Activated B cell treated with CpG ODN at 0.5 μM for 24 hours (primary cell): ENCODE data around the gene TUBA4A. TPM values are rescaled to one million over a fixed set of nuclear protein-coding genes. Genes with fewer than 3 reads are reported as not detected.

ENCODE experiments used
- ATAC-seq: fragments of 200-7000 bp; cut with Tn5 transposase; one replicate; pipeline ENCODE4 v1.10.0; 2021; ENCODE audit warnings: low read depth, mild to moderate bottlenecking, moderate library complexity
- CTCF ChIA-PET: fragments of 350-600 bp; sonication (Branson Sonifier 250); formaldehyde crosslinking; loops from one replicate; lab custom pipeline; 2021; ENCODE audit warnings: antibody characterized with exemption; lab: Charles Lee
- POLR2A ChIA-PET: fragments of 350-600 bp; sonication (Branson Sonifier 250); formaldehyde crosslinking; loops from one replicate; lab custom pipeline; 2021; ENCODE audit warnings: antibody characterized with exemption; lab: Charles Lee
- DNase-seq: peaks from one replicate; pipeline ENCODE4 v3.0.0; 2022
- H3K27ac Mint-ChIP-seq: one replicate; pipeline ENCODE4 v1.8.0; 2020; ENCODE audit warnings: mixed read lengths
- H3K27me3 Mint-ChIP-seq: one replicate; pipeline ENCODE4 v1.8.0; 2021; ENCODE audit warnings: mixed read lengths
- H3K36me3 Mint-ChIP-seq: one replicate; pipeline ENCODE4 v1.8.0; 2021; ENCODE audit warnings: low read depth, mixed read lengths
- H3K4me1 Mint-ChIP-seq: one replicate; pipeline ENCODE4 v1.8.0; 2021; ENCODE audit warnings: mixed read lengths
- H3K4me3 Mint-ChIP-seq: one replicate; pipeline ENCODE4 v1.8.0; 2020; ENCODE audit warnings: mild to moderate bottlenecking, mixed read lengths
- H3K9me3 Mint-ChIP-seq: one replicate; pipeline ENCODE4 v1.8.0; 2020; ENCODE audit warnings: mixed read lengths
- CTCF ChIP-seq: fragments of 200-600 bp; IDR thresholded peaks from one replicate; pipeline ENCODE4 v1.8.0; 2022; ENCODE audit warnings: antibody characterized with exemption, mild to moderate bottlenecking
- intact Hi-C: fragments of 100-400 bp; cut with micrococcal nuclease; formaldehyde crosslinking; loops from one replicate; pipeline ENCODE4 v1.15.1; 2024
- total RNA-seq: library from RNA; stranded (reverse); gene quantifications from 2 replicates; pipeline ENCODE4 v1.2.3, GENCODE V29; 2022

The TUBA4A gene
- total RNA-seq, 1 donor from 2014 or later, result 184 TPM

DNA sequence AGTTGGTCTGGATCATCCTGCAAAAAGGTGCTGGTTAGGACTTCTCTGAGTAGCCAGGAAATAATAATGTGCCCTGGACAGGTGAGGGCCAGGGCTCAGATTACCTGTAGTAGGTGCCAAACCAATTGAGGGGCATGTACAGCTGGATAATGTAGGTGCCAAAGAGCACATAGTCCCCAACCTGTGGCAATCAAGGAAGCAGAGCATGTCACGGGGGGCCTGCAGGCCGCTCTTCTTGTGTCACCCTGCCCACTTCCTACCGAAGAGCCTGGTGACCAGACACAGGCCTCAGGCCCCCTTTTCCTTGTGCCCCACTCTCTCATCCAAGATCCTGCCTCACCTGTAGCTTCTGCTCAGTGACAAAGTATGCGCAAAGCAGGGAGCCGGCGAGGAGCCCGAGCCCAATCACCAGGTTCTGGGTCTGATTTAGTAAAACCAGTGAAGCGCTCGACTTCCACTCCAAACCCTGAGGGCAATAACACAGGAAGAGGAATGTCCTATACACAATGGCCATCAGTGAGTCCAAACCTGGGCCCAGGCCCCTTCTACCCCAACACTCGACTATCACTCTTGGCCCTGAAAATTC is 40.1 kb downstream of the TUBA4A start:
- H3K9me3 Mint-ChIP-seq, result no peaks in the 10 kb centered on the region
- no peak overlapping the region for H3K27ac Mint-ChIP-seq
- H3K4me3 Mint-ChIP-seq, result no peak overlapping the region
- no peak for TF ChIP-seq CTCF
- CTCF ChIA-PET, result interaction anchor here (1.3 to 1.4 kb wide), 2 partner anchors 54 to 81 kb away, joined by 4 read pairs; no protein-coding TSS in a partner anchor
- ATAC-seq (no peak), DNase-seq (no peak)
- H3K4me1 Mint-ChIP-seq, result peaks cover 18% of the 10 kb centered on the region
- intact Hi-C loops, result no loop called here
- no peaks in the 10 kb centered on the region for H3K27me3 Mint-ChIP-seq
- POLR2A ChIA-PET, result interaction anchor here (3.0 kb wide), 1 partner anchor 37 kb away, joined by 21 read pairs; the partner anchor contains the start of gene CNPPD1
- H3K36me3 Mint-ChIP-seq, result peaks cover 30% of the 10 kb centered on the region

DNA sequence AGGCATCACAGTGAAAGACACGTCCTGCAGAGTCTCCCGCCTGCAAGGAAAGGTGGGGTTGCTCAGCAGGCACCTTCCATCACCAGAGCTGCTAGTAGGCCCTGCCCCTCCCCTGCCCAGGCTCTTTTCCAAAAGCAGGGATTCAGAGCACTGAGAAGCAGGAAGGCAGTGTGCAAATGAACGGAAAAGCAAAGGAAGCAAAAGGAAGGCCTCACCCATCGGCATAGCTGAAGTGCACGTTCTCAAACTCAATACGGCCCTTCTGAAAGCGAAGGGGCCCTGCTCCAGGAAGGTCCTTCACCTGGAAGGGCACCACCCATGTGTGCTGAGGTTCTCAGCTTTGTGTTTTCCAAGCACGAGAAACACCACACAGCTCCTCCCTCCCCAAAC is 40.7 kb downstream of the TUBA4A start:
- no peak for DNase-seq
- Mint-ChIP-seq H3K36me3 (peaks cover 36% of the 10 kb centered on the region), H3K4me3 (no peak overlapping the region), H3K9me3 (no peaks in the 10 kb centered on the region), H3K27me3 (no peaks in the 10 kb centered on the region), H3K27ac (no peak overlapping the region), H3K4me1 (peaks cover 20% of the 10 kb centered on the region)
- CTCF ChIA-PET, result interaction anchor here (1.4 kb wide), 1 partner anchor 53 kb away, joined by 4 read pairs; no protein-coding TSS in a partner anchor
- ATAC-seq, result no peak
- no peak for TF ChIP-seq CTCF
- intact Hi-C loops, result no loop called here
- POLR2A ChIA-PET, result interaction anchor here (2.2 to 3.0 kb wide), 2 partner anchors 36 to 66 kb away, joined by 21 to 22 read pairs; partner anchors contain the start of genes CNPPD1 and DNAJB2

GRCh38 chr2:219210886-219211362 is 42.8 kb downstream of the TUBA4A start:
- peaks cover 27% of the 10 kb centered on the region for H3K4me1 Mint-ChIP-seq
- no peaks in the 10 kb centered on the region for H3K9me3 Mint-ChIP-seq
- ChIA-PET CTCF (interaction anchor here (0.6 to 2.0 kb wide), 11 partner anchors 16 to 548 kb away, joined by 3 to 14 read pairs (median 3); partner anchors contain the start of gene NHEJ1), POLR2A (interaction anchor here (0.6 to 3.0 kb wide), 13 partner anchors 19 to 177 kb away, joined by 3 to 22 read pairs (median 6); partner anchors contain the start of genes ANKZF1, CNPPD1, DNAJB2 and DNPEP)
- ATAC-seq (no peak), DNase-seq (no peak)
- no peak overlapping the region for H3K4me3 Mint-ChIP-seq
- H3K27me3 Mint-ChIP-seq, result no peaks in the 10 kb centered on the region
- intact Hi-C loops, result loop anchor here (1.0 kb wide), 4 partner anchors 35 to 84 kb away; partner anchors contain the start of genes CNPPD1 and NHEJ1
- peaks cover 37% of the 10 kb centered on the region for H3K36me3 Mint-ChIP-seq
- TF ChIP-seq CTCF, result no peak
- no peak overlapping the region for H3K27ac Mint-ChIP-seq

GRCh38 chr2:219210196-219210885 is 43.4 kb downstream of the TUBA4A start:
- H3K4me1 Mint-ChIP-seq, result peaks cover 28% of the 10 kb centered on the region
- ATAC-seq, result no peak
- intact Hi-C loops, result no loop called here
- TF ChIP-seq CTCF, result no peak
- H3K27ac Mint-ChIP-seq, result no peak overlapping the region
- H3K9me3 Mint-ChIP-seq, result no peaks in the 10 kb centered on the region
- no peaks in the 10 kb centered on the region for H3K27me3 Mint-ChIP-seq
- ChIA-PET CTCF (interaction anchor here (1.3 to 2.5 kb wide), 3 partner anchors 35 to 64 kb away, joined by 3 to 8 read pairs (median 6); no protein-coding TSS in a partner anchor), POLR2A (interaction anchor here (1.2 to 5.3 kb wide), 2 partner anchors 8 to 34 kb away, joined by 3 to 98 read pairs; partner anchors contain the start of genes ABCB6, CNPPD1 and RETREG2)
- no peak for DNase-seq
- H3K4me3 Mint-ChIP-seq, result no peak overlapping the region
- H3K36me3 Mint-ChIP-seq, result peaks cover 37% of the 10 kb centered on the region
